Measurements from ENCODE around the gene MEAK7.

DNA sequence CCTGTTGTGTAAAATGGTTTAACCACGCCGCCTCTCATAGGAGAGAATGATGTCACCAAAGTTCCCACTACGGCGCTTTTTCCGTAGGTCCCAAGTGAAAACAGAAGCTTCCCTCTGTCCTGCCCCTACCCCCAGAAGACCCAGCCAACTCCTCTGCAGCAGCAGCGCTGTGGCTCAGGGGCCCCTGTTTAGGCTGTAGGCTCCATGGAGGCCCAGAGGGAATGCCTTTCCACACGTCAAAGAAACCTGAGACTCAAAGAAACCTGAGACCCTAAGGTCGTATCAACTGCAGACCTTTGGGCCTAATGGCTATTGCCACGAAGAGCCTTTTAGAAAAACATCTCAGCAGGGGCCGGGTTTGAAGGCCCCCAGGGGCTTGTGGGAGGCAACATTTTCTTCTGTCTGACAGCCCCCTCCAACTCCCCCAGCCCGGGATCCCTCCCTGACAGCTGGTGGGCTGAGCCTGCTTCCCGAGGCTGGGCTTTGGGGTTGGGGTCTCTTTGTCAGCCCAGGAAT is 43.1 kb upstream of the MEAK7 start:
- no peak for TF ChIP-seq BHLHE40 (IDR thresholded peaks at IDR 0.05; ENCODE audit: low read depth, low read length)
- TF ChIP-seq, protein P1, sequence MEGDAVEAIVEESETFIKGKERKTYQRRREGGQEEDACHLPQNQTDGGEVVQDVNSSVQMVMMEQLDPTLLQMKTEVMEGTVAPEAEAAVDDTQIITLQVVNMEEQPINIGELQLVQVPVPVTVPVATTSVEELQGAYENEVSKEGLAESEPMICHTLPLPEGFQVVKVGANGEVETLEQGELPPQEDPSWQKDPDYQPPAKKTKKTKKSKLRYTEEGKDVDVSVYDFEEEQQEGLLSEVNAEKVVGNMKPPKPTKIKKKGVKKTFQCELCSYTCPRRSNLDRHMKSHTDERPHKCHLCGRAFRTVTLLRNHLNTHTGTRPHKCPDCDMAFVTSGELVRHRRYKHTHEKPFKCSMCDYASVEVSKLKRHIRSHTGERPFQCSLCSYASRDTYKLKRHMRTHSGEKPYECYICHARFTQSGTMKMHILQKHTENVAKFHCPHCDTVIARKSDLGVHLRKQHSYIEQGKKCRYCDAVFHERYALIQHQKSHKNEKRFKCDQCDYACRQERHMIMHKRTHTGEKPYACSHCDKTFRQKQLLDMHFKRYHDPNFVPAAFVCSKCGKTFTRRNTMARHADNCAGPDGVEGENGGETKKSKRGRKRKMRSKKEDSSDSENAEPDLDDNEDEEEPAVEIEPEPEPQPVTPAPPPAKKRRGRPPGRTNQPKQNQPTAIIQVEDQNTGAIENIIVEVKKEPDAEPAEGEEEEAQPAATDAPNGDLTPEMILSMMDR (conservative IDR thresholded peaks at IDR 0.05; ENCODE audit: low read depth, low read length): no peak
- no peak for TF ChIP-seq ELK1 (IDR thresholded peaks at IDR 0.05; ENCODE audit: borderline replicate concordance, low read depth, low read length)
- TF ChIP-seq RFX5 (IDR thresholded peaks at IDR 0.05; ENCODE audit: low read depth, low read length): no peak
- no peak for TF ChIP-seq POLR2A (IDR thresholded peaks at IDR 0.05; ENCODE audit: low read depth, low read length)
- no peak for TF ChIP-seq CHD1 (IDR thresholded peaks at IDR 0.05; ENCODE audit: low read depth, low read length)
- no peak for TF ChIP-seq RAD21 (IDR thresholded peaks at IDR 0.05; ENCODE audit: low read length)
- TF ChIP-seq, protein P2, sequence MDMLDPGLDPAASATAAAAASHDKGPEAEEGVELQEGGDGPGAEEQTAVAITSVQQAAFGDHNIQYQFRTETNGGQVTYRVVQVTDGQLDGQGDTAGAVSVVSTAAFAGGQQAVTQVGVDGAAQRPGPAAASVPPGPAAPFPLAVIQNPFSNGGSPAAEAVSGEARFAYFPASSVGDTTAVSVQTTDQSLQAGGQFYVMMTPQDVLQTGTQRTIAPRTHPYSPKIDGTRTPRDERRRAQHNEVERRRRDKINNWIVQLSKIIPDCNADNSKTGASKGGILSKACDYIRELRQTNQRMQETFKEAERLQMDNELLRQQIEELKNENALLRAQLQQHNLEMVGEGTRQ (IDR thresholded peaks at IDR 0.05; ENCODE audit: low read depth, low read length): no peak
- TF ChIP-seq CEBPB (IDR thresholded peaks at IDR 0.05; ENCODE audit: low read depth, low read length): no peak
- no peak for TF ChIP-seq MAZ (IDR thresholded peaks at IDR 0.05; ENCODE audit: borderline replicate concordance, low read depth, low read length)
